GM18867 (cell line): ENCODE data around the gene TMEM8B.
"Not testable (repeated sequence)": the region's sequence is repeated elsewhere in the genome, so short reads cannot be mapped to it uniquely, and the experiment has no call there.

Source experiments
- ATAC-seq: cut with Tn5 transposase; IDR thresholded peaks from one replicate; pipeline ENCODE4 v1.9.1; 2021; ENCODE audit warnings: mild to moderate bottlenecking, moderate library complexity; ENCODE audit not compliant: unreplicated experiment

TMEM8B gene

DNA sequence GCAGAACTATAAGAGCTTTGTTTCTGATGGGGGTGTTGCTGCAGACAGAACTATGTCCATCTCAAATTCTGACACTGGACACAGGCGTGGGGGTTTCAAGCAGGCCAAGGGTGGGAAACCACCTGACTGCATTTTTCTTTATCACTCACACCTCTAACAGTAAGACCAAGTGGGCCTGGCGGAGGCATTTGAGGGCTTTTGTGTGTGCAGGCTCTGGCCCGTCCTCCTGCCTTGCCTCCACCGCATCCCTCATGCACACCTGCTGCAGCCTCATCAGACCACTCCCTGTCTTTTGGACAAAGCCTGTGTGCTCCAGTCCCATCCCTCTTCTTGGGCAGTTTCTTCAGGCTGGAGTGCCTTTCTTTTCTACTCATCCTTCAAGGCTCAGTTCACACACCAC, 33.3 kb downstream of the TMEM8B start:
- ATAC-seq = no peak

GRCh38 chr9:35863583-35863982, 34.6 kb downstream of the TMEM8B start:
- no peak for ATAC-seq

DNA sequence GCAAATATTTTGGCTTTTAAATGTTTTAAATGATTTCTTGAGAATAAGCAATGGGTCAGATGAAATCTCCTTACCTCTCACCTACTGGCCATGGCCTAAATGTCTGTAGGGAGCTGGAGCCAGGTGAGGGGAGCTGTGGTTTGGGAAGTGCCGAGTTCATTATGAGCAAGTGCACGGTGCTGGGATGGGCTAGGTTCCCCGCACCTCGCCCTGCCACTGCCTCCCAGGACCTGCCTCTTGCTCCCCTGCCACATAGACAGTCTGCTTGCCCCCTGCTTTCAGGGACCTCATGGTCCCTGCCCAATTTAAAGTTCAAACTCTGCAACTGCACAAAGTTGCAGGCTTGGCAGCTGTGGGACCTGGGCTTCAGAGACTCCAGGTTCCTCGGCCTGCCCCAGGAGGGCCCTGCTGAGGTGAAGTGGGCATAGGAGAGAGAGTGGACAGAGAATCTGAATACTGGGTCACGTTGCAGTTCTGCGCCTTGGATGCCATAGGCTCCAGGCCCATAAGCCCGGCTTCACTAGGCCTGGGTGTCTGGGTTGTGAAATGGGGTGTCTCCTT, 35.7 kb downstream of the TMEM8B start:
- ATAC-seq = no peak

- no peak for ATAC-seq
Observed at GRCh38 chr9:35867538-35867937, 38.5 kb downstream of the TMEM8B start.

DNA sequence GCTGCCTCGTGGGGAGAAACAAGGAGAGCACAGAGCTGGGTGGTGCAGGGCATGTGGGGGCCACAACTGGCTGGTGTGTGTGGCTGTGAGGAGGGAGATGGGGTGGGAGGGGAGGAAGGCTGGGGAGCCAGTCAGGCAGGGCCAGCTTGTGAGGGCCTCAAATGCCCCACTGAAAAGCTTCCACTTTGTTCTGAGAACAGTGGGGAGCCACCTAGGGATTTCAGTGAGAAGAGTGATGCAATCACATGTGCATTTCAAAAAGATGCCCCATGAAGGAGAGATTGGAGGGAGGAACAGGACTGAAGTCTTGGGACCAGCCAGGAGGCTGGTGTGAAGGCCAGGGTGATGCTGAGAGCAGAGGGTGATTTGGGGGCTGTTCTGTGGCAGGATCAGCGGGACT, 39.9 kb downstream of the TMEM8B start:
- no peak for ATAC-seq

- ATAC-seq = no peak
Observed at GRCh38 chr9:35869621-35870216, 40.7 kb downstream of the TMEM8B start.

GRCh38 chr9:35870351-35870923, 41.4 kb downstream of the TMEM8B start, which contains the start of gene OR13J1:
Gene OR13J1 (minus strand): TSS chr9:35870401. CDS start chr9:35870401, 0 bp downstream.
- ATAC-seq = no peak

DNA sequence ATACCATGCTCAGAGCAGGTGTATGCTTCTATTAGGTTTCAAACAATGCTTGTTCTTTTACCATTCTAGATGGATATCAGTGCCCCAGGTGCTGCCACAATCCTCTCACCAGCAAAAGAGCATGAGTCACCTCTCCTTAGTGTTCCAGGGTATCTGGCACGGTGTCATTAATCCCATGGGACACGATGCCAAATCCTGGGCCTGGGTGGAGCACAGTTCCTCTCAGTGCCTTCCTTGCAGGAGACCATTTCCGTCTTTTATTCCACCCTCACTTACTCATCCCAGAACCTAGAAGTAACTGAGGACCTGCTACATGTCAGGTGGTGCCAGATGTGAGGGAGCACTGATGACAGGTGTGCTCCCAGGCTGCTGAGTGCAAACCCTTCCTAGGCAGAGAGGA, 42.5 kb downstream of the TMEM8B start:
- no peak for ATAC-seq

DNA sequence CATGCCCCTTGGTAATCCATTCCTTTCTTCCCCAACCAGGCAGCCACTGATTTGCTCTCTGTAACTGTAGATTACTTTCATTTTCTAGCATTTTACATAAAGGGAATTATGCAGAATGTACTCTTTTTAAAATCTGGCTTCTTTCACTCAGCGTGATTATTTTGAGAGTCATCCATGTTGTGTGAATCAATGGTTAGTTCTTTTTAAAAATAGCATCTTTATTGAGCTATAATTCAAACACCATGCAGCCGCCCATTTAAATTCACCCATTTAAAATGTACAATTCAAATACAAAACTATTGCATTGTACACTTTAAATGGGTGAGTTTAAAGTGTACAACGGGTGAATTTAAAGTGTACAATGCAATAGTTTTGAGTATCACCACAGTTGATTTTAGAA, 43.5 kb downstream of the TMEM8B start:
- no peak for ATAC-seq

- ATAC-seq = no peak
Observed at GRCh38 chr9:35882263-35882848, 53.3 kb downstream of the TMEM8B start.

DNA sequence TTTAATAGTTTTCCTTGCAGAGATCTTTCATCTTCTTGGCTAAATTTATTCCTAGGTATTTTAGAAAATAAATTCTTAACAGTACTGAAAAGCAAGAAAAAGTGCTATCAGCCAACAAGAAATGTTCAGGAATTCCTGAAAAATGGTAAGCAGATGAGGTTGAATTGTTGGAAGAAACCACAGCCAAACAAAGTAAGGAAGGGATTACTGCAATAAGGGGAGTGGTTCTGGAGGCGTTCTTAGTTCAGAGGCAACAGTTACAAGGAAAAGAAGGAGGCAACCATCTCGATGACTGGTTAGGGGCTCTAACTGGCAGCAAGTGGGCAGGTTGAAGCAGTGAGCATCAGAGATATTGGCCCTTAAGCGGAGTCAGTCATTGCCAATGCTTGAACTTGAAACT, 54.0 kb downstream of the TMEM8B start:
- ATAC-seq = no peak

- ATAC-seq = not testable (repeated sequence)
Observed at GRCh38 chr9:35884908-35885307, 55.9 kb downstream of the TMEM8B start.

DNA sequence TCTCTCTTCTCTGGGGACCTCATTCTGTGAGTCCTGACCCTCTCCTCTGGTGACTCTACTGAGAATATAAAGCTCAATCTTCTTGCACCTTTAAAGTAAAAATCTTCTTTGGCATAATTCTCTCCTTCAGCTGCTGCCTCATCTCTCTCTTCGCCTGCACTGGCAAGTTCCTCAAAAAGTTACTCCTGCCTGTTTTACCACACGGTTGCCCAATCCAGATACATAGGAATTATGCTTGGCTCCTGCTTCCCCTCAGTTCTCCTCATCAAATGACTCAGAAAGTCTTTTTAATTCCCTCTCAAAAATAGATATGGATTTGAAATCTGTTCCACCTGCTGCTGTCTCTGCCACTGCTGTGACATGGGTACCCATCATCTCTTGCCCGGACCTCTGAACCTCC, 62.6 kb downstream of the TMEM8B start:
- no peak for ATAC-seq

GRCh38 chr9:35892051-35892450, 63.0 kb downstream of the TMEM8B start:
- ATAC-seq = no peak

GRCh38 chr9:35896570-35896969, 67.5 kb downstream of the TMEM8B start:
- no peak for ATAC-seq

DNA sequence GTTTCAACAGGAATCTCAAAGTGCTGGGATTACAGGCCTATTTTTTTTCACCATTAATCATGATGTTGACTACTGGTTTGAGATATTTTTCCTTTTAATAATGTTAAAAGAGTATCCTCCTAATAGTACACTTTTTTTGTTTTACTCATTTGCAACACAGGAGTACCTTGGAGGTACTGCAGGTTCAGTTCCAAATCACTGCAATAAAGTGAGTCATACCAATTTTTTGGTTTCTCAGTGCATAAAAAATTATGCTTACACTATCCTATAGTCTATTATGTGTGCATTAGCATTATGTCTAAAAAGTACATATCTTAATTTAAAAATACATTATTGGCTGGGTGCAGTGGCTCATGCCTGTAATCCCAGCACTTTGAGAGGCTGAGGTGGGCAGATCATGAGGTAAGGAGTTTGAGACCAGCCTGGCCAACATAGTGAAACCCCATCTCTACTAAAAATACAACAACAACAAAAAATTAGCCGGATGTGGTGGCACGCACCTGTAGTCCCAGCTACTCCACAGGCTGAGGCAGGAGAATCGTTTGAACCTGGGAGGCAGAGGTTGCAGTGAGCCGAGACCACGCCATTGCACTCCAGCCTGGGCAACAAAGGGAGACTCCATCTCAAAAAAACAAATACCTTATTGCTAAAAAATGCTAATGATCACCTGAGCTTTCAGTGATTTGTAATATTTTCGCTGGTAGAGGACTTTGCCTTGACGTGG, 68.5 kb downstream of the TMEM8B start:
- ATAC-seq = not testable (repeated sequence)

DNA sequence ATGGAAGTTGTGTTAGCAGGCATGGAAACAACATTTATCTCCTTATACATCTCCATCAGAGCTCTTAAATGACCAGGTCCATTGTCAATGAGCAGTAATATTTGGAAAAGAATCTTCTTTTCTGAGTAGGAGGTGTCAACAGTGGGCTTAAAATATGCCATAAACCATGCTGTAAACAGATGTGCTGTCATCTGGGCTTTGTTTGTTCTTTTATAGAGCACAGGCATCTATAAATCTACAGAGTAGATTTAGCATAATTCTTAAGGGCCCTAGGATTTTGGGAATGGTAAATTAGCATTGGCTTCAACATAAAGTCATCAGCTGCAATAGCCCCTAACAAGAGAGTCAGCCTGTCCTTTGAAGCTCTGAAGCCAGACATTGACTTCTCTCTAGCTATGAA, 69.3 kb downstream of the TMEM8B start:
- ATAC-seq = no peak

DNA sequence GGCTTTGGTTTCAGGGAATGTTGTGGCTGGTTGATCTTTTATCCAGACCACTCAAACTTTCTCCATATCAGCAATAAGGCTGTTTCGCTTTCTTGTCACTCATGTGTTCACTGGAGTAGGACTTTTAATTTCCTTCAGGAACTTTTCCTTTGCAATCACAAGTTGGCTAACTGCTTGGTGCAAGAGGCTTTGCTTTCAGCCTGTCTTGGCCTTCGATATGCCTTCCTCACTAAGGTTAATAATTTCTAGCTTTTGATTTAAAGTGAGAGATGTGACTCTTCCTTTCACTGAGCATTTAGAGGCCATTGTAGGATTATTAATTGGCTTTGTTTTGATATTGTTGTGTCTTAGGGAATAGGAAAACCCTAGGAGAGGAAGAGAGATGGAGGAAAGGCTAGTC, 70.0 kb downstream of the TMEM8B start:
- no peak for ATAC-seq

DNA sequence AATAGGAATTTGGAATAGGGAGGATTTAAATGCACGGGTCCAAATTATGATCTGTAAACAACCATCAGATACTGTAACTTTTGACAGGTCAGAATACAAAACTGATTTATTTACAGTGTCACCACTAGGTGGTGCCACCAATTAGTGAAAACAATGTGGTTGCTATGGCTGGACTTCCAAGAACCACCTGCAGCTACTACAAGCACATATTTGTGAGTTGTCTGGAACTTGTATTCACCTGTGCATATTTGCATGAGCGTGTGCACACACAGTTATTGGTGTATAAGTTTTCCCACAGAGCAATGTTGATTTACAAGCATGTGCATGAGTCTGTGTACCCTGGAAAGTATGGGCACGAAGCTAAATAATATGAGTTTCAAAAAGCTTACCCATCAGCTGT, 74.0 kb downstream of the TMEM8B start:
- no peak for ATAC-seq

DNA sequence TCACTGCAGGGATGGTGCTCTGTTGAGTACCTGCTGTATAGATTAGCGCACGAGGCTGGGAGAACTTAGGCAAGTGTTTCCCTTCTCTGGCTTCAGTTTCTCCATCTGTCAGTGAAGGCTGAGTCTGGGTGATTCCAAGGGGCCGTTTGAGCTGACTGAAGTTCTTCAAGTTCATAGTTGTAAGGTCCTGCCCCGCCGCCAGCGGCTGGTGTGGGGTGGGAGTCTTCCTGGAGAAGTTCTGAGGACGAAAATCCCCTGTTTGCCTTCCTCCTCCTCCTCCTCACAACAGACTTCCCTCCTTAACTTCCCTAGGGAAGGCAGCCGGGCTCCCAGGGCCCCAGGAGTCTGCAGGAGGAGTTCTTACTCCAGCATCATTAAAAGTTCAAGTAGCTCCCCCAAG, 75.3 kb downstream of the TMEM8B start:
- ATAC-seq = no peak

- no peak for ATAC-seq
Observed at GRCh38 chr9:35905051-35905781, 76.2 kb downstream of the TMEM8B start.
